Measurements from ENCODE around the gene PWWP2A. TPM values are rescaled to one million over a fixed set of nuclear protein-coding genes. Genes with fewer than 3 reads are reported as not detected.

Gene PWWP2A
- total RNA-seq, 4 donors from 2014 or later, result 19.4 to 27.5 (median 21.0) TPM

DNA sequence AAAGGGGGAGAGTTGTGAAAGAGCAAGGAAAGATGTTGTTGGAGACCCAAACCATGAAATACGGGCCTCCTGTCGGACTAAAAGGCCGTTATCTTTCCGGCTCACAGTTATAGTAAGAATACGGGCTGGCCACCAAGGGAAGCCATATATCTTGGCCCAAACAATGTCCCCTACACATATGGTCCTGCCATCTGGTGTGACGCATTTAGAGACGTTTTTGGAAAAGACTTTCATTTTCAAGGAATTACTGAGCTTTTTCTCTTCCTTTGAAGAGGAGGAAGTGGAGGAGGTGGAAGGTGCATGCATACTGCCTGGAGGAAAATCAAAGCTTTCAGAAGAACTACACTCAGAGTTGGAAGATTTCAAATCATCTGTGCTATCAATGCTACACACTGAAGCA lies 26.7 kb downstream of the PWWP2A start:
- TF ChIP-seq, protein P1, sequence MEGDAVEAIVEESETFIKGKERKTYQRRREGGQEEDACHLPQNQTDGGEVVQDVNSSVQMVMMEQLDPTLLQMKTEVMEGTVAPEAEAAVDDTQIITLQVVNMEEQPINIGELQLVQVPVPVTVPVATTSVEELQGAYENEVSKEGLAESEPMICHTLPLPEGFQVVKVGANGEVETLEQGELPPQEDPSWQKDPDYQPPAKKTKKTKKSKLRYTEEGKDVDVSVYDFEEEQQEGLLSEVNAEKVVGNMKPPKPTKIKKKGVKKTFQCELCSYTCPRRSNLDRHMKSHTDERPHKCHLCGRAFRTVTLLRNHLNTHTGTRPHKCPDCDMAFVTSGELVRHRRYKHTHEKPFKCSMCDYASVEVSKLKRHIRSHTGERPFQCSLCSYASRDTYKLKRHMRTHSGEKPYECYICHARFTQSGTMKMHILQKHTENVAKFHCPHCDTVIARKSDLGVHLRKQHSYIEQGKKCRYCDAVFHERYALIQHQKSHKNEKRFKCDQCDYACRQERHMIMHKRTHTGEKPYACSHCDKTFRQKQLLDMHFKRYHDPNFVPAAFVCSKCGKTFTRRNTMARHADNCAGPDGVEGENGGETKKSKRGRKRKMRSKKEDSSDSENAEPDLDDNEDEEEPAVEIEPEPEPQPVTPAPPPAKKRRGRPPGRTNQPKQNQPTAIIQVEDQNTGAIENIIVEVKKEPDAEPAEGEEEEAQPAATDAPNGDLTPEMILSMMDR (IDR thresholded peaks at IDR 0.05; ENCODE audit: low read depth), result no peak

DNA sequence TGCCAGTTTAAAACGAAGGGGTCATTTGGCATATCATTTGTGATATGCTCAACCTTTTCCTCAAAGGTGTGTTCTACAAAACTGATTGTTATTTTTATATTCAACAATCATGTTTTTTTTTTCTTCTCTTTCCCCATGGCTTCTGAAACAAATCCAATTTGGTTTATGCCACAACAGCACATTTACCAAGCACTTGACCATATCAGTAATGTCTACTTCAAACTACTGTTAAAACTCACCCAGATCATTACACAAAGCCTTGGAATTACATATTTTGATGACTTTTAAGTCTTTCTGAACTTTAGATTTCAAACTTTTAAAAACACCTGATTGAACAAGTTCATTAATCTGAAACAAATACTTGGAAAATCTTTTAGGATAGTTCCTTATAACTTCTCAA lies 29.2 kb downstream of the PWWP2A start:
- TF ChIP-seq, protein P1 (IDR thresholded peaks at IDR 0.05; ENCODE audit: low read depth), result no peak

DNA sequence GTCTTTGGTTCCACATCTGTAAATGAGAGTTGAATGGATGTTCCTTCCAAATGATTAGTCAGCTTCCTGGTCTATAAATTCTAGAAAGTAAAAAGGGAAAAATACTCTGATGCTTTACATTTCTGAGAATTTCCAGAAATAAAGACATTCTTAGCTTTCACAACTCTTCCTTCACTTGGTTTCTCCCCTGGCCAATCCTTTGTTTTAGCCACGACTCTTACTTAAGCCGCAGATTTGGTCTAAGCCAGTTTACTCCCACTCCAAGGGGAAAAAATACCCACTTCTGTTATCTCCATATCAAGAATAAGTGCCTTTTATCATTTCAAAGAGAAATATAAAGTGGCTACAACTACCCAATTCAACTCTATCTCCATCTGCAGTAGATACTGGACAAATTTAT lies 29.7 kb downstream of the PWWP2A start:
- TF ChIP-seq, protein P1 (IDR thresholded peaks at IDR 0.05; ENCODE audit: low read depth), result no peak

DNA sequence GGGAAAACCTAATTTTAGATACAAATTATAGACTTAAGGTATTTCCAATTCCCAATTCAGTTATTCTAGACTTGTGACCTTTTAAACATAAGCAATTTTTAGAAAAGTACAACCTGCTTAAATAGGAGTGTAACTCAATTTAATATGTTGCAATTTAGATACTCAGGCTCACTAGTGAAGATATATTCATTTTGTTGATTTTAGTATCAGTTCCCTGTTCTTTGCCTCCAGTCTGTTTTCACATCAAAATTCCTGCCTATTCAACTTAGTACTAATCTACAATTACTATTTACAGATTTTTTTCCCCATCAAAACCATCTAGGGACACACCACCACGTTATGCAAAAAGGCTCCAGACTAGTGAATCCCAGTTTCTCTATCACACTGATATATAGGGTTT lies 30.4 kb downstream of the PWWP2A start:
- TF ChIP-seq, protein P1 (IDR thresholded peaks at IDR 0.05; ENCODE audit: low read depth), result no peak

DNA sequence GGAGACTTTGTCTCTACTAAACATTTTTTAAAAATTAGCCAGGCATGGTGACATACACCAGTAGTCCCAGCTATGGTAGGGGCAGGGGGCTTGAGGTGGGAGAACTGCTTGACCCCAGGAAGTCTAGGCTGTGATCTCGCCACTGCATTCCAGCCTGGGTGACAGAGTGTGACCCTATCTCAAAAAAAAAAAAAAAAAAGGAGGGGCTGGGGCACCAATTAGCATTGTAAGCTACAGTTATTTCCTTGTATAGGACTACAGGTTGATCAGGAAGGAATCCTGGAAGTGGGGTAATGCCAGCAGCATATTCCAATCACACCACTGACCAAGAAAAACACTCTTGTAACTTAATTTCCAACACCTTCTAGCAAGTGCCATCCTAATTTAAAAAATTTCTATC lies 32.1 kb downstream of the PWWP2A start:
- TF ChIP-seq, protein P1 (IDR thresholded peaks at IDR 0.05; ENCODE audit: low read depth), result no peak

DNA sequence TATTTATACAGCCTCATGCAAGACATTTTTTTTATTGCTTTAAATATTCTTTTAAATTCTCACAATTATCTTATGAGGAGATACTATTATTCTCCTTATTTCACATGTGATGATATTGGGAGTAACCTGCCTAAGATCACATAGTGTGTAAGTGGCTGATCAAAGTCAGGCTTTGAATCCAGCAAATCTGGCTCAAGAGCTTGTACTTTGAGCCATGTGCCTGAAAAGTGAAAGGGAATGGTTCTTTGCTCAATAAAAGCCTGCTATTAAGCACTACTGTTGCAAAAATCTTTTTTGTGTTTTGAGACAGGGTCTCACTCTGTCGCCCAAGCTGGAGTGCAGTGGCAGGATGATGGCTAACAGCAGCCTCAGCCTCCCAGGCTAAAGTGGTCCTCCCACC lies 35.1 kb downstream of the PWWP2A start:
- TF ChIP-seq, protein P1 (IDR thresholded peaks at IDR 0.05; ENCODE audit: low read depth), result no peak

DNA sequence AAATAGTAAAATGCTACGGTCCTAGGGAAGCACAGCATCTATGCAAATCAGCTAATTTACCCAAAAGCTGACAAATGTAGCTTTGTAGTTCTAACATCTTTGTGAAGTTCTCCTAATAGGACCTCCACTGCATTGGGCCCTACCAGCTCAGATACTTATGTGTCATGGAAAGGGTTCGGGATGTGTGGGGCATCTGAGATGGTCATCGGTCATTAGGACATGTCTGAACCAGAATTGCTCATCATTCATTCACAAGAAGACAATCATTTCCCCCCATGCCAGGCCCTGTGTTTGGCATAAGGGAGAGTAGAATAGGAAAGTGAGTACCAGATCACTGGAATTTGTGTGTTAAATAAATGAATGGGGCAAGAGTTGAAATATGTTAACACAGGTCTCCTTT lies 35.7 kb downstream of the PWWP2A start:
- TF ChIP-seq, protein P1 (IDR thresholded peaks at IDR 0.05; ENCODE audit: low read depth), result no peak

Measured in subcutaneous adipose tissue (tissue), 4 donors.